SHP77 (cell line): ENCODE results near the gene RNF157.
"Not testable (repeated sequence)": the region's sequence is repeated elsewhere in the genome, so short reads cannot be mapped to it uniquely, and the experiment has no call there.

ENCODE experiments used
- DNase-seq, 2 experiments: peaks; one replicate each; lab custom pipeline; 2025; lab: John Stamatoyannopoulos, UW

Gene RNF157

DNA sequence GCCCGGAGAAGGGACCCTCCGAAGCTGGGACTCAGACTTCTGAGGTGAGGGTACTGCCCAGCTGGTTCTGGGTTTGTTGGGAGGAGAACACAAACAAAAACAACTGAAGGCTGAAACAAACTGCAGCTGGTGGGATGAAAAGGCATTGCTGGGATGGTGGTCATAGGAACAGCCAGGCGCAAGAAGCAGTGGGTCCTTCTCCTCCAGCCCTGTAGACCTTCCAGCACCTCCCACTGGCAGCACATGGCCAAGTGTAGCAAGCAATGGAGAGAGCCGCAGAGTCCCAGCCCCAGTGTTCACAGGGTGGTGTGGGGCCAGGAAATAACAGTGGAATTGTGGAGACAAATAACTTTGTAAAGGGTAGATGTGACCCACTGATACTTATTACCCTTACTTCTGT lies 50.6 kb downstream of the RNF157 start:
- DNase-seq = no peak

DNA sequence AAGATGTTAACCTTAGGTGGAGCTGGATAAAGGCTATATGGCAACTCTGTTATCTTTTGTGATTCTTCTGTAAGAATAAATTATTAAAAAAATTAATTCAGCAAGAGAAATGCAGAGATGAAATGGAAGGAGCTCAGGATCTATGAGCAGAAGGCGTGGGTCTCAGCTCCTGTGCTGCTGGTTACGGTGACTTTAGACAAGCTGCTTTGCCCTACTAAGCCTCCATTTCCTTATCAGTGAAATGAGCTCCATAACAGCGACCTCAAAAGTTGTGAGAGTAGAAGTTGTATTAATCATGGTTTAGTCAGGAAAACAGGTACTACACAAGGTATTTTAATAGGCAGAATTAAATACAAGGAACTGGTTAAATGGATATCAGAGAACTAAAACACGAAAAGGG lies 51.0 kb downstream of the RNF157 start:
- DNase-seq = no peak

DNA sequence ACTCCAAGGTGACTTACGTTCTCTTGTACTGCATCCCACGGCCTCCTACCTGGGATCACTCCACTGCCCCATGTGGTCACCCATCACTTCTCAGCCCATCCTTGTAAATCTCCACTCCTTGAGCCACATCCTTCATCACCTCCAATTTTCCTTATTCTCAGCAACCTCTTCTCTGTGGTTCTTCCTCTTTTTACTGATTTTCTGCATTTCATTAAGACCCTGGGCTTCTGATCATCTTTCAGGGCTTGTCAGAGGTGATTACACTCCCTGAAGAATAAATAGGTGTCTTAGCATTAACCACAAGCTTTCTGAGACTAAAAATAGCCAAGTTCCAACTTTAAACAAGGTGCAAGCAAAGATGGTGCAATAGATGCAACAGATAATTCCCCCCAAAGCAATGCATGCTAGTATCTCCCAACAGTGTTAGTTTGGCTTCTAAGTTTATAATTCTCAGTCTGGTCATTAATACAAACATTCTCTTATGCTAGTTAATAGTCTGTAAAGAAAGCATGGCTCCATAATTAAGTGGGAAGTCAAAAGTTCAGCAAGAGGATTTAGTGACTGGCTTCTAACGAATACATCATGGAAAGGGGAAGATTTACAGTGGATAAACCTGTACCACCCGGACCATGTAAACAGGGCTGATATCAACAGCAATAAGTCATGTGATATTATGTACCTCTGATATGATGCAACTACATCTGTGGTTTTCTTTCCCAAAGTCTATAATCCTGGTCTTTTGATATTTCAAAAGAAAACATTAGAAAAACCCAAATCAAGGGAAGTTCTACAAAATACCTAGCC lies 51.9 kb downstream of the RNF157 start:
- DNase-seq = no peak

DNA sequence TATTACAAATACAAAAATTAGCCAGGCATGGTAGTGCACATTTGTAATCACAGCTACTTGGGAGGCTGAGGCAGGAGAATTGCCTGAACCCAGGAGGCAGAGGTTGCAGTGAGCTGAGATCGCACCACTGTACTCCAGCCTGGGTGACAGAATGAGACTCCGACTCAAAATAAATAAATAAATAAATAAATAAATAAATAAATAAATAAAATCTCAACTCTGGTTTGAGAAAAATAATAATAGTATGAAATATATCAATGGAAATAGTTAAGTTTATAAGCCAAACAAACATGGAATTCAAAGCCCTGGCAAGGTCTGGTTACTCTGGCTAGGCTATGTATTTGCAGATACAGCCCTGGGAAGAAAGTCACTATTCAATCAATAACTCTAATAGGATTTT lies 53.5 kb downstream of the RNF157 start:
- not testable (repeated sequence) for DNase-seq

DNA sequence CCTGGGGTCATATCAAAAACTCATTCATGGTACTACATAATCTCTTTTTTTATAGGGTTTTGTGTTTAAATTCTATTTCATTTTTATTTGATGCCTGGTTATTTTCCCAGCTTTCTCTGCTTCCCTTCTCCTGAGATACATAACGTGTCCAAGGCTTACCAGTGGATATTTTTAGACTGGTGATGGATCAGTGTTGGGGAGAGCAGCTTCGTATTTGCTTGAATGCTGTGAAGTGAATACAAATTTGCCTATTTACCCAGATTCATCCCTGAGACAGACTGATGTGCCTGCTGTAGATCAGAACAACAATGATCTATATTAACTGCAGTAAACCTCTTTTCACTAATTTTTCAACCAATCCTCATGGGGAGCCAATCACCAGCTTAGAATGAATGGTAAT lies 56.0 kb downstream of the RNF157 start:
- DNase-seq = no peak

DNA sequence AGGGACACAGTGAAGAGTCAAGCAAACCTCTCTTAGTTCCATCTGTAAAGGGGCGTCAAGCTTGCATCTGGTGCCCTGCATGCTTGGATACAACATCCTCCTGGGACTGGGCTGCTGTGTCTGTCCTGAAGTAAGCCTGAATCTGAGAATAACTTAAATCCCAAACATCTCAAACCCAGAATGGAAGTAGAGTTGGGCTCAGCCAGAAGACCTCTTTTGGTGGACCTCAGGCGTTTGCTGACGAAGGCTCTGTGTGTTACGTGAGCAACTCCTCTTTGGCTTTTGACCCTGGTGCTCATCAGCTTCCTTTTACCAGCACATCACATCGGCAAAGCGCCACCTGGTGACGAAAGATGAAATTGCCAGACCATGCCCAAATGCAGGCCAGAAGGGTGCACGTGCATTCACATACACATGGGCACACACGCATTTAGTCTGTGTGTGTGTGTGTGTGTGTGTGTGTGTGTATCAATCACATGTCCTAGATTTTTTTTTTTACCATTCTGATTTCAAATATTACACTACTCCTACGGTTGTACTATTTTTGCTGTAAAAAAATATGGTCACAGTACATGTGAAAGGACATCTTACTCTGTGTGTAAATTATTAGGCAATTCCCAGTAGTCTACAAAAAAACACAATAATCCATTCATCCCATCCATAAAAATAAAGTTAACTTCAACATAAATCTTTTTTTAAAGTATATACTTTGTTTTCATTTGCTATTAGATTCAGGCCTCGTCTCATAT lies 58.1 kb downstream of the RNF157 start:
- DNase-seq = peak; percentile 87 to 90

DNA sequence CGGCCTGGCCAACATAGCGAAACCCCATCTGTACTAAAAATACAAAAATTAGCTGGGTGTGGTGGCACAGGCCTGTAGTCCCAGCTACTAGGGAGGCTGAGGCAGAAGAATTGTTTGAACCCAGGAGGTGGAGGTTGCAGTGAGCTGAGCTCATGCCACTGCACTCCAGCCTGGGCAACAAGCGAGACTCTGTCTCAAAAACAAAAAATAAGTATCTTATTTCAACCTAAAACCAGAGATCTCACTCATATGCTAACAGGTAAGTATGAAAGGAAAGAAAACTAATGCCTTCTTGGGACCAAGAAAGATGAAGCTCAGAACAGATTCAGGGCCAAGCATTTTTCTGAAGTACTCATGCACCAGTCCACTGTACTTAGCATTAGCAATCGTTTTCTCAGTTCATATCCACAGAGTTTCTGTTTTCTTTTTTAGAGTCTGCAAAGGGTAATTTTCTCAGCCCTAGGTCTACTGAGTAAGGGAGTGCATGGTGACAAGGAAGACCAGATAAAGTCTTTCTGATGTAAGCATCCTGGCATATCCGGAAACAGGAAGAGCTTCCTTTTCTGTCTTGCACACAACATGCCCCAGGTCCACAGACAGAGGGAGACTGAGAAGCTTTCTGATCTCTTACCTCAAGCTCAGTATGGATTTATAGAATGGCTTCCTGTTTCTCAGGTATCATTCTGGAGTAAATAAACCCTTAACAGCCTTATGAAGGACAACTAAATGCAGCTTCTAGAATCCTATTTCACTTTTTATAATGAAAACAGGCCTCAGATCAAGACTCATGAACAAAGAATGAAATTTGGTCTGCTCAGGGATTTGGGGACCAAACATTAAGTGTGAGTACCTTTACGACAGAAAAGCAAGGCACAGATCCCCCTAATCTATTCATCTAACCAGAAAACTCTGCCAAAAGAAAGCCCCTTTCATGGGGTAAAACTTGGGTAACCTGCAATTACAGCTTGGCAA lies 60.5 kb downstream of the RNF157 start:
- no peak for DNase-seq

DNA sequence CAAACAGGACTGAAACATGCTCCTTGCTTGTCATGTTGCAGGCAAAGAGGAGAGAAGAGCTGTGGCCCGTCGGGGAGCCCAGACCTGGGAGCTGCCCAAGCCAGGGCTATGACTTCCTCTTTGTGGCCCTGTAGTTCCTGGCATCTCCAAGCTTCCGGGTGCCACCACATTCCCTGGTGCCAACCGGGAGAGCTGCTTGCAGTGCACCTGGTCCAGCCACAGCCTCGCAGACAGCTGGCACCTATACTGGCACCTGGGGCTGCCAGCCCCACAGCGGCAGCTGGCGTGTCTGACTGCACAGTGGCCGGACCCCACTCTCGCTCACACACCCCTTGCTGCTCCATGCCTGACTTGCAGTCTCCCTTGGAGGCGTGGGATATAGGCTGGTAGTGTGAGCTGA lies 62.2 kb downstream of the RNF157 start:
- no peak for DNase-seq

DNA sequence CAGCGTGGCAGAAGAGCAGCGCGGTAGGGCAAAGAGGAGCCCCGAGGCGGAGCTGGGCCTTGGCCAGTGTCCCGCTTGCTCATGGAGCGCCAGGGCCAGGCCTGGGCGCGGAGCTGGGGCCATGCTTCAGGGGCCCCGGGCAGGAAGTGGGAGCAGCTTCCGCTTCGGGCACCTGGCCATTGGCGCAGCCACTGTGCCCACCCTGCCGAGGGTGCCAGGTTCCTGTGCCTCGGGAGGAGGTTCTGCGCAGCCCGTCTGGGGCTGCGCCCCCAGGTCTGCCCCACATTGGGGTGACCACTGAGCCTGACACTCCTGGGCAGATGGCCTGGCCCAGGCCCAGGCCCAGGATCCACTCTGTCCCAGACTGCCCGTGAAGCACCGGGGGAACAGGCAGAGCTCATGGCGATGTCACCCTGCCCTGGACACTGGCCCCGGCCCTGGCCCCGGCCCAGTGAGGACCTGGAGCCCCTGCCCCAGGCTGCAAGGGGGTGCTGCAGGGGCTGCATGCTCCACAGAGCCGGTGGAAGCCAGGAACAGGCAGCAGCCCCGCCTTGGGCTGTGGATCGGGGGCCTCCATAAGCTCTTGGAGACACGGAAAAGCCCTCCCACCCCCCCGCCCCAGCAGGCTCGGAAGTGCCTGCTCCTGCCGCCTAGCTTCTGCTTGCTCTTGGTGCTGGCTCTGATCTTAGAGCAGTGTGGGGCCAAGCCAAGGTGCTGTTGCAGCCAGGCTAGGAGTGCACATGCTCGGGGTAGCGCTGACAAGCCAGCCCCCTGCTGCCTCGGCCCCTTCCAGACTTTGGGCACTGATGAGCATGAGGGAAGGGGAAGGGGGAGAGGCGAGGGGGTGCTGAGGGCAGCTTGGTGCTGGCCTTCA lies 63.4 kb downstream of the RNF157 start:
- DNase-seq = no peak

DNA sequence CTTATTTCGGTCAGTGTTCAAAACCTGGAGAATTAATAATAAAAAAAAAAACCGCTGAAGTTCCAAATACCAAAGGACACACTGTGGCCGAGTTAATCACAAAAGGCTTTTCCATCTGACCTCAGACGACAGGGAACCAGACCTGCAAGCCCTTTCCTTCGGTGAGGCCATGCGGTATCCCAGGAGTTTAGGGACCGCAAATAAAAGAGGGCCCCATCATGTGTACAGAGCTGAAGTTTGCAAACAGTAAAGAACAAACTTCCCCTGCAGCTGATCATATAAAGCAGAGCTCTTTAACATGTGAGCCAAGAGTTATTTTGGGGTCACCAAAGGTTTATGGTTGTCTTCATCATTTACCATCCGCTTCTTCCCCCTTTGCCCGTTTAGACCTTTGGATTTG lies 66.3 kb downstream of the RNF157 start:
- DNase-seq = no peak

DNA sequence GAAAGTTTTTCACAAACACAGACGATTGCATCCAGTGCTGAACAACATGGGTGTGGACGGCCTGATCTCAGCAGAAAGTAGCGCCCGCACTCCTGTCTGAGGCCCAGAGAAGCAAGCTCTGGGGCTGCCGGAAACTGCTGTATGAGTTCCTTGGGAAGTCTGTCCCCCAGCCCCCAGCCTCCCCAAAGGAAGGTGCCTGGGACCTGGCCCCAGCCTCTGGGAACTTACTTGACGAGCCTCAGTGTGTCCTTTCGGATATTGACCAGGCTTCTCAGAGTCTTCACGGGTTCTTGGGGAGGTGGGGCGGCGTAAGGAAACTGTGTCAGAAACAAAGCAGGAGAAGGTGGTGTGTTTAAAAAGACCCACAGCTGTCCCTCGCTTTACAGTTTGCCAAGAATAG lies 66.8 kb downstream of the RNF157 start:
- DNase-seq = no peak

DNA sequence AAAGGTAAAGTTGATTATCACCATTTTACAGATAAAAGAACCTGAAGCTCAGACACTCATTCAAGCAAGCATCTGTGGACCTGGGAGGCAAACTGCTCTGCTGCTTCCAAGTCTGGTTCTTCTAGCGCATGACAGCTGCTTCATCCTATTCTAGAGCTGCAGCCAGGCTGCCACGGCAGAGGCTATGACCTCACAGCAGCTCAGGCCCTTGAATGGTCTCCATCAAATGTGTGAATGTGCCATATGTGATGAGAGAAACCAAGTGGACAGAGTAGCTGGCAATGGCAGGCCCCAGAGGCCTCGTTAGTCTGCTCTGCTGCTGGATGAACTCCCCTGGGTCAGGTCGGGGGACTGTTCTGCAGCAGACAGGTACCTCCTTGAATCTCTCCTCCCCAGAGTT lies 68.6 kb downstream of the RNF157 start:
- DNase-seq = peak; percentile 21 to 42

DNA sequence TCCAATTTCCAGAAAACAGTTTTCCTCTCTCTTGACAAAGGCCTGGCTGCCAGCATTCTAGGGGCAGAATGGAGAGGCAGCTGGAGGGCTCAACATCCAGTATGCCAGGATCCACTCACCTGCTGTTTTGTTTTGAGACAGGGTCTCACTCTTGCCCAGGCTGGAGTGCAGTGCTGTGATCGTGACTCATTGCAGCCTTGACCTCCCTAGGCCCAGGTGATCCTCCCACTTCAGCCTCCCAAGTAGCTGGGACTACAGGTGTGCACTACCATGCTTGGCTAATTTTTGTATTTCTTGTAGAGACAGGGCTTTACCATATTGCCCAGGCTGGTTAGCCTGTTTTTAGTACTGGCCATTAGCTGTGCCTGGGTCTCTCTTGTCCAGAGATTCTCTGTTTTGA lies 70.2 kb downstream of the RNF157 start:
- DNase-seq = no peak

DNA sequence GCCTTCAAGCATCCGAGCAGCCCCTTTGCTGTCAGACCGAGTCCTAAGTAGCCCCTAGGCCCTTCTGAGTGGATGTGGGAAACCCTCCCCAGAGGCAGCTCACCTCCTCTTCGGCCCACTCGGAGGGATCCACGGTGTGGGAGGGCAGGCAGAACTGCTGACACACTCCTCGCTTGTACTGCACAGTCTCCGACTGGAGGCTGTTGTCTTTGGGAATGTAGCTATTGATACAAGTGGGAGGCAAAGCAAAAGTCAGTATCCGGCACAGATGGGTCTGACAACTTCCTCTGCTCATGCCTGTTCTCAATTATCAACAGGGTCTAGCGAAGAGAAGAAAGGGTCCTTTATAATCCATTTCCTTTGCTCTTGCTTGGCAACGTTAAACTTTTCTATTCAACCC lies 73.4 kb downstream of the RNF157 start:
- DNase-seq = no peak

DNA sequence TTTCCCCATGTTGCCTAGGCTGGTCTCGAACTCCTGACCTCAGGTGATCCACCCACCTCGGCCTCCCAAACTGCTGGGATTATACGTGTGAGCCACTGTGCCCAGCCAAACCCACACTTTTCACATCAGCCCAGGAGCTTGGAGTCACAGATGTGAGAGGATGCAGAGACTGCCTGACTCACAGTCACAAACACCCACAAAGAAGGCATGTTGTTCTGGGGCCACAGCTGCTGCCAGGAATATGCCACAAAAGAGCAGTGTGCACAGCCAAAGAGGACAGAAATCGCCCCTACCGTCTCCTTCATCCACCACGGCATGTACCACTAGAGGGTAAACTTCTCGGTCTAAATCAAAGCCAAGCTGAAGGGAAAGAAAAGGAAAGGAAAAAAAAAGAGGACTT lies 74.1 kb downstream of the RNF157 start:
- no peak for DNase-seq

DNA sequence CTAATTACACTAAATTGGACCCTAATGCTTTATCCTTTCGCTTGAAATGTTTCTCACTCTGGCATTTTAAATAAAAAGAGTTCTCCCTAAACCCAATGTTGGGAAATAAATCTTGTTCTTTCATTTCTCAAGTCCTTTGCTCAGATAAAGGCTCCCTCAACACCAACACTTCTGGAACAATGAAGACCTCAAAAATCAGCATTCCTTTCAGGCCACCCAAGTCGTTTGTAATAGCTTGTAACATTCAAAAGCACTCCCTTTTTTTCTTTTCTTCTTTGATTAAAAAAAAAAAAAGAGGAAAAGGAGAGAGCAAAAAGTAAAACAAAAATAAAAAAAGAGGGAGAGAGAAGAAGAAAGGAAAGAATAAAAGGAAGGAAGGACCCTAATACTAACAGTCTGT lies 76.0 kb downstream of the RNF157 start:
- no peak for DNase-seq

DNA sequence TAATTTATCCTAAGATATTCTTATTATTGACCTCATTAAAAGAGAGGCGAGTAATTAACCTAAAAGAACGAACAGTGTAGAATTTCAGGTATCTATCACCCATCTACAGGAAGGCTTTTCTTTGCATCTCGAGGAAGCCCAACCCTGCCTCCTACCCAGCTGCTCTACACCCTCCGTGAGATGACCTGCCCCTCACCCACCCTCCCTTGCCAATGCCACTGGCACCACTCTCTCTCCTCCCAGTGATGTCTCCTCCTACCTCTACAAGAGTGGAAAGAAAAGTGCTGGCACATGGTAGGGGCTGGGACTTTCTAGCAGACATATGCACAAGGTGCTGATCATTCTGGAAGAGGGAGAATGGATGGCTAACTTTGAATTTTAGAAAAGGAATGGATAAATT lies 76.4 kb downstream of the RNF157 start:
- DNase-seq = no peak

DNA sequence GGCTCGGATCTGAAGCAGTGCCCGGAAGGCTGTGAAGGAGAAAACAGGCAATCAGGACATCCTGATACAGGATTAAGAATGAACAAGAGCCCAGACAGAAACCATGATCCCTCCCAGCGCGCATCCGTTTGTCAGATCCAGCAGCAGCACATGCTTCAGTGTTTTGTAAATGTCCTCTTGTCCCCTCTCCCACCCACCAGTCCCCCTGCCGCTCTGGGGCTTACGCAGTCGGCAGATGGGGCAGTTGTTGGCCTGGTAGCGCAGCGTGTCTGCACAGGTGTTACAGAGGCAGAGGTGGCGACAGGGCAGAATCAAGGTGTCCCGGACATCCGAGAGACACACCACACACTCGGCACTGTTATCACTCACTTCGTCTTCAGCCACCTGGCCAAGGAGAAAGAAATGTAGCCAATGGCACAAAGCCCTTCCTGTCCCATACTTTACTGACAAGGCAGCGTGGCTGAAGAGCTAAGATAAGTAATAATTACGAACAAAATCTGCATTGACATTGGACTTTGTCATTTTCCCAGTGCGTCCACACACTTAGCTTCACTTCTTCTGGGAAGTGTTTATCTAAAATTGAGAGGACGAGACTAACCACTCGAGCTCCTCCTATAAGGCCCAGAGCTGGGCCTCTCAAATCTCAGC lies 78.5 kb downstream of the RNF157 start:
- DNase-seq = no peak

DNA sequence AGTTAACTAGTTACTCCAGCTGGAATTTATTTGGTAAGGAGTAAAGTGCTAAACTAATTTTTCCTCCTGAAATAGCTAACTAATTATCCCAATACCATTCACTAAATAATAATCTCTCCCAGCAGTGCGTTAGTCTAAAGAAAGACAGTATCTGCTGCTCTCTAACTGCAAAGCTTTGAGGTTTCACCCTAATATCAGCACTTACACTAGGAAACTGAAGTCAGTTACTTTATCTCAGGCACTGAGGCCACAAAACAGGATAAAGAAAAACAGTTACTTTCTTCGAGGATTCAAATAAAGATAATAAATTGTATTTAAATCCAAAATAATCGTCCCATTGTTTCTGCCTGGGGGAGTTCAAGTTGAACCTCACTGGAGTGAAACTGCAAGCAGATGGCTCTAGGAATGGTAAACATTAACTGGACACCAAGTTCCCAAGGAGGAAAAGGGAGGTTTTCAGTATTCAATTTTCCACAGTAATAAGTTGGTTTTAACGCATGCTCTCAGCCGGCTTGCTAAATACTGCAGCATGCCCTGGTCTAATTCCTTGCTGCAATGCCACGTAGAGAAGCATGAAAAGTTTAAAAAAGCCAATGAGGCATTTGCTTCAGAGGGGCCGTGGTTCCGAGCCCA lies 79.3 kb downstream of the RNF157 start:
- no peak for DNase-seq

DNA sequence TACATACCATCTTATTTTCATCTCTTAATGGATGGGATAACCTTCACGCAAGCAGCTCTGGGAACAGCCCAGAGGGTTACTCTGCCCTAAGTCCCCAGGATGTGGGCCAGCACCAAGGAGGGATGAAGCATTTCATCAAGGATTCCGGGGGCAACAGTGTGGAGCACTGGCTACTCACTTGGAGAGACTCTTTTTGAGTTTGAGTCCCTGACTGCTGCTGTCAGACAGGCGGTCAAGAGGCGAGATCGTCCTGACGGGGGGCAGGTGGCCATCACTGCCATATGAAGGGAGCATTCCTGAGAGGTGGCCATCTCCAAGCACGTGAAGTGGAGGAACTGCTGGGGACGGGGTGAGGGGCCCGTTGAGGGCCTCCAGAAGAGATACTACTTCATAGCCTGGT lies 81.1 kb downstream of the RNF157 start:
- DNase-seq = no peak
